ENCODE measurements around the gene ZNF143.

The ZNF143 gene

GRCh38 chr11:9516113-9516512 is 55.3 kb downstream of the ZNF143 start:
- DNase-seq (ENCODE audit: low spot score), result no peak
- in situ Hi-C loops (cut with MboI; ENCODE audit: low pct_unique_long_range_greater_than_20kb, low sequenced_read_pairs, unreplicated experiment), result no loop called here
- no peak for TF ChIP-seq CTCF (IDR thresholded peaks at IDR 0.05; ENCODE audit: extremely low read depth, insufficient read depth, missing control alignments)

GRCh38 chr11:9518835-9519410 is 58.1 kb downstream of the ZNF143 start:
- no peak for TF ChIP-seq CTCF (IDR thresholded peaks at IDR 0.05; ENCODE audit: extremely low read depth, insufficient read depth, missing control alignments)
- in situ Hi-C loops (cut with MboI; ENCODE audit: low pct_unique_long_range_greater_than_20kb, low sequenced_read_pairs, unreplicated experiment), result no loop called here
- DNase-seq (ENCODE audit: low spot score), result no peak

- in situ Hi-C loops (cut with MboI; ENCODE audit: low pct_unique_long_range_greater_than_20kb, low sequenced_read_pairs, unreplicated experiment), result no loop called here
- no peak for DNase-seq (ENCODE audit: low spot score)
- no peak for TF ChIP-seq CTCF (IDR thresholded peaks at IDR 0.05; ENCODE audit: extremely low read depth, insufficient read depth, missing control alignments)
Measured at GRCh38 chr11:9524001-9524400, 63.2 kb downstream of the ZNF143 start.

GRCh38 chr11:9525116-9525515 is 64.3 kb downstream of the ZNF143 start:
- no peak for DNase-seq (ENCODE audit: low spot score)
- TF ChIP-seq CTCF (IDR thresholded peaks at IDR 0.05; ENCODE audit: extremely low read depth, insufficient read depth, missing control alignments), result no peak
- in situ Hi-C loops (cut with MboI; ENCODE audit: low pct_unique_long_range_greater_than_20kb, low sequenced_read_pairs, unreplicated experiment), result loop anchor here (25.0 kb wide), 1 partner anchor 437 kb away; no protein-coding TSS in a partner anchor

GRCh38 chr11:9527481-9528135 is 66.8 kb downstream of the ZNF143 start:
- in situ Hi-C loops (cut with MboI; ENCODE audit: low pct_unique_long_range_greater_than_20kb, low sequenced_read_pairs, unreplicated experiment), result loop anchor here (25.0 kb wide), 1 partner anchor 435 kb away; no protein-coding TSS in a partner anchor
- no peak for TF ChIP-seq CTCF (IDR thresholded peaks at IDR 0.05; ENCODE audit: extremely low read depth, insufficient read depth, missing control alignments)
- no peak for DNase-seq (ENCODE audit: low spot score)

GRCh38 chr11:9528136-9528501 is 67.3 kb downstream of the ZNF143 start:
- in situ Hi-C loops (cut with MboI; ENCODE audit: low pct_unique_long_range_greater_than_20kb, low sequenced_read_pairs, unreplicated experiment), result loop anchor here (25.0 kb wide), 1 partner anchor 434 kb away; no protein-coding TSS in a partner anchor
- no peak for DNase-seq (ENCODE audit: low spot score)
- no peak for TF ChIP-seq CTCF (IDR thresholded peaks at IDR 0.05; ENCODE audit: extremely low read depth, insufficient read depth, missing control alignments)
